PC-3 (cell line): ENCODE results near the gene FAM83F. TPM values are rescaled to one million over a fixed set of nuclear protein-coding genes. Genes with fewer than 3 reads are reported as not detected.

ENCODE experiments used
- ATAC-seq: fragments of 200-7000 bp; cut with Tn5 transposase; 2 replicates; pipeline ENCODE4 v1.9.1; 2020; ENCODE audit warnings: mild to moderate bottlenecking, moderate library complexity
- BruUV-seq: library from RNA; stranded (reverse); fragments of 400-500 nt; replicated peaks from 2 replicates; lab custom pipeline; 2021; lab: Mats Ljungman, UMichigan
- CTCF ChIA-PET: fragments of 300-600 bp; sonication (Branson Sonifier 250); formaldehyde crosslinking; loops from one replicate; lab custom pipeline; 2022; ENCODE audit warnings: antibody characterized with exemption; lab: Charles Lee
- POLR2A ChIA-PET: fragments of 300-600 bp; sonication (Branson Sonifier 250); formaldehyde crosslinking; loops from one replicate; lab custom pipeline; 2022; ENCODE audit warnings: antibody characterized with exemption; ENCODE audit not compliant: unreplicated experiment; lab: Charles Lee
- DNase-seq: peaks from one replicate; pipeline ENCODE4 v3.0.0-alpha.2; 2015
- H2AFZ ChIP-seq: fragments of 300-600 bp; sonication (generic); 2 replicates; pipeline ENCODE4 v1.6.0; 2016; ENCODE audit warnings: antibody characterized with exemption, low read length
- H3F3A ChIP-seq: fragments of 300-600 bp; sonication (generic); one replicate; pipeline ENCODE4 v1.6.0; 2017; ENCODE audit warnings: antibody characterized with exemption, low read length, control low read depth, mild to moderate bottlenecking; ENCODE audit not compliant: unreplicated experiment
- H3K27ac ChIP-seq: fragments of 300-600 bp; sonication (generic); 2 replicates; pipeline ENCODE4 v1.5.1; 2016; ENCODE audit warnings: mild to moderate bottlenecking, low read length
- H3K27me3 ChIP-seq: fragments of 300-600 bp; sonication (generic); 2 replicates; pipeline ENCODE4 v1.6.1; 2016; ENCODE audit warnings: low read length, mixed read lengths
- H3K36me3 ChIP-seq: fragments of 300-600 bp; sonication (generic); 2 replicates; pipeline ENCODE4 v1.6.1; 2016; ENCODE audit warnings: low read depth, mixed run types, low read length, mixed read lengths
- H3K4me1 ChIP-seq: fragments of 300-600 bp; sonication (generic); 2 replicates; pipeline ENCODE4 v1.5.1; 2016; ENCODE audit warnings: low read length; ENCODE audit not compliant: insufficient read depth
- H3K4me2 ChIP-seq: fragments of 300-600 bp; sonication (generic); 2 replicates; pipeline ENCODE4 v1.6.0; 2016; ENCODE audit warnings: low read length
- H3K4me3 ChIP-seq: fragments of 300-600 bp; sonication (generic); 2 replicates; pipeline ENCODE4 v1.5.1; 2016; ENCODE audit warnings: mild to moderate bottlenecking, low read length, mixed read lengths
- H3K79me2 ChIP-seq: fragments of 300-600 bp; sonication (generic); 2 replicates; pipeline ENCODE4 v1.6.1; 2017; ENCODE audit warnings: low read length, mixed read lengths
- H3K9ac ChIP-seq: fragments of 300-600 bp; sonication (generic); 2 replicates; pipeline ENCODE4 v1.6.0; 2016; ENCODE audit warnings: mild to moderate bottlenecking, low read length
- H3K9me2 ChIP-seq: fragments of 300-600 bp; sonication (generic); replicated peaks from 2 replicates; pipeline ENCODE4 v1.6.1; 2016; ENCODE audit warnings: mixed run types, low read length, mixed read lengths
- H3K9me3 ChIP-seq: fragments of 300-600 bp; sonication (generic); 2 replicates; pipeline ENCODE4 v1.6.1; 2016; ENCODE audit warnings: low read length, mixed read lengths
- H4K20me1 ChIP-seq: fragments of 300-600 bp; sonication (generic); 2 replicates; pipeline ENCODE4 v1.6.1; 2016; ENCODE audit warnings: low read length, mixed read lengths
- EZH2 ChIP-seq: fragments of 300-600 bp; sonication (generic); IDR thresholded peaks from one replicate; pipeline ENCODE4 v1.6.1; 2017; ENCODE audit warnings: antibody characterized with exemption, mild to moderate bottlenecking, low read length; ENCODE audit not compliant: unreplicated experiment
- EZH2phosphoT487 ChIP-seq: fragments of 300-600 bp; sonication (generic); IDR thresholded peaks from 2 replicates; pipeline ENCODE4 v1.6.1; 2018; ENCODE audit warnings: mild to moderate bottlenecking, antibody characterized with exemption, low read length, borderline replicate concordance
- intact Hi-C: fragments of 100-400 bp; cut with micrococcal nuclease; formaldehyde crosslinking; loops from 2 replicates; pipeline ENCODE4 v1.9.0; 2023
- total RNA-seq: library from RNA; depleted of rRNA; stranded (reverse); fragments of >200 nt; gene quantifications from 2 replicates; pipeline ENCODE4 v1.2.3, GENCODE V29; 2014
- TF ChIP-seq, protein P1 (sequence below): fragments of 300-600 bp; sonication (generic); conservative IDR thresholded peaks from 2 replicates; pipeline ENCODE4 v1.5.1; 2017; ENCODE audit warnings: antibody characterized with exemption, low read depth, mild to moderate bottlenecking, low read length

The FAM83F gene
- total RNA-seq, 1 experiment from 2014 or later: 5.5 TPM

DNA sequence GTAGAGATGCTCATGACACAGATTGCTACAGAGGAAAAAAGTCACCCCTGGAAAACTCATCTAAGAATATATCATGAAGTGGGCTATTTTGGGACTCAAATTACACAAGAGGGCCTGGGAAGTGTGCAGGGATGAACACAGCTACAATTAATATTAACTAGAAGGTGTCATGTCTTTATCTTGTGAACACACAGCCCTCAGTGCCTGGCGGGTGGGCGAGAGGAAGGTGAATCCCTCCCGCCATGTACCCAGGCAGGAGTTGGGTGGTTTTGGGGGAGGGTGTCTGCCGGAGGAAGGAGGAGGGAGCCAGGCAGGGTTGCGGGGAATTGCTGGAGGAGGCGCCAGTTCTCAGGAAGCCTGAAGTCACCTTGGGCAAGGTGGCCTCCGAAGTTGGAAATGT, 5.1 kb upstream of the FAM83F start:
- no peak overlapping the region for H3K9ac ChIP-seq

DNA sequence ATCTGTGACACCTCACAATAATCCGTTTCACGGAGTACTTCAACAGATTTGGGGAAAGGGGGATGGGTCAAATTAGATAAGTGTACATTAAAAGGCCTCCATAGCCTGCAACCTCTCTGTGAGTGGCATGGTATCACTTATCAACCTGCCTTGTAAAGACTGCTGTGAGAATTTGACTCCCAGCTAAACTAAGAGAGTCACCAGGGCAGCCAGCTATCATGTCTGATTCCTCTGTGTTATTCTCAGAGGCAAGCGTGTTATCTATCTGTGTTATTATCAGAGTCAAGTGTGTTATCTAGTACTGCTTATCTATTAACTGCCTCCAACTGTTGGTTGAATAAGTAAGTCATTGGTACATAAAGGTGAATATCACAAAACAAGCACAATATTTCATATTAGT, 4.1 kb upstream of the FAM83F start:
- Histone ChIP-seq H3K79me2 (peaks cover 6% of the 10 kb centered on the region), H3K27me3 (no peaks in the 10 kb centered on the region), H3K4me3 (no peak overlapping the region), H3K36me3 (no peaks in the 10 kb centered on the region), H3K9me3 (no peaks in the 10 kb centered on the region), H2AFZ (no peak overlapping the region), H3K27ac (no peak overlapping the region), H3K9me2 (no peaks in the 10 kb centered on the region), H3K9ac (no peak overlapping the region), H3K4me2 (no peak overlapping the region), H3F3A (no peaks in the 10 kb centered on the region), H4K20me1 (no peaks in the 10 kb centered on the region), H3K4me1 (peaks cover under 1% of the 10 kb centered on the region; the same call in 1 of the 2 replicates)
- ATAC-seq (no peak), DNase-seq (no peak)
- ChIA-PET CTCF (no interaction called here), POLR2A (interaction anchor here (0.7 kb wide), 1 partner anchor 23 kb away, joined by 4 read pairs; no protein-coding TSS in a partner anchor)
- BruUV-seq: no TSS peak
- intact Hi-C loops: no loop called here
- no peak for TF ChIP-seq EZH2phosphoT487

More for the DNA sequence above, 5.1 kb upstream of the FAM83F start:
- no peaks in the 10 kb centered on the region for H3K27me3 ChIP-seq
- no peaks in the 10 kb centered on the region for H3K9me3 ChIP-seq
- H3K79me2 ChIP-seq: no peaks in the 10 kb centered on the region
- TF ChIP-seq EZH2: no peak
- TF ChIP-seq, protein P1, sequence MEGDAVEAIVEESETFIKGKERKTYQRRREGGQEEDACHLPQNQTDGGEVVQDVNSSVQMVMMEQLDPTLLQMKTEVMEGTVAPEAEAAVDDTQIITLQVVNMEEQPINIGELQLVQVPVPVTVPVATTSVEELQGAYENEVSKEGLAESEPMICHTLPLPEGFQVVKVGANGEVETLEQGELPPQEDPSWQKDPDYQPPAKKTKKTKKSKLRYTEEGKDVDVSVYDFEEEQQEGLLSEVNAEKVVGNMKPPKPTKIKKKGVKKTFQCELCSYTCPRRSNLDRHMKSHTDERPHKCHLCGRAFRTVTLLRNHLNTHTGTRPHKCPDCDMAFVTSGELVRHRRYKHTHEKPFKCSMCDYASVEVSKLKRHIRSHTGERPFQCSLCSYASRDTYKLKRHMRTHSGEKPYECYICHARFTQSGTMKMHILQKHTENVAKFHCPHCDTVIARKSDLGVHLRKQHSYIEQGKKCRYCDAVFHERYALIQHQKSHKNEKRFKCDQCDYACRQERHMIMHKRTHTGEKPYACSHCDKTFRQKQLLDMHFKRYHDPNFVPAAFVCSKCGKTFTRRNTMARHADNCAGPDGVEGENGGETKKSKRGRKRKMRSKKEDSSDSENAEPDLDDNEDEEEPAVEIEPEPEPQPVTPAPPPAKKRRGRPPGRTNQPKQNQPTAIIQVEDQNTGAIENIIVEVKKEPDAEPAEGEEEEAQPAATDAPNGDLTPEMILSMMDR: no peak
- TF ChIP-seq EZH2phosphoT487: no peak
- no peaks in the 10 kb centered on the region for H3K36me3 ChIP-seq
- no peaks in the 10 kb centered on the region for H3K9me2 ChIP-seq
- BruUV-seq: no TSS peak
- H3K27ac ChIP-seq: no peak overlapping the region
- ATAC-seq (no peak), DNase-seq (no peak)
- ChIA-PET CTCF (no interaction called here), POLR2A (no interaction called here)
- no peak overlapping the region for H3K4me3 ChIP-seq
- no peak overlapping the region for H2AFZ ChIP-seq
- no peaks in the 10 kb centered on the region for H4K20me1 ChIP-seq
- intact Hi-C loops: no loop called here
- no peak overlapping the region for H3K4me2 ChIP-seq
- no peaks in the 10 kb centered on the region for H3K4me1 ChIP-seq
- no peaks in the 10 kb centered on the region for H3F3A ChIP-seq

DNA sequence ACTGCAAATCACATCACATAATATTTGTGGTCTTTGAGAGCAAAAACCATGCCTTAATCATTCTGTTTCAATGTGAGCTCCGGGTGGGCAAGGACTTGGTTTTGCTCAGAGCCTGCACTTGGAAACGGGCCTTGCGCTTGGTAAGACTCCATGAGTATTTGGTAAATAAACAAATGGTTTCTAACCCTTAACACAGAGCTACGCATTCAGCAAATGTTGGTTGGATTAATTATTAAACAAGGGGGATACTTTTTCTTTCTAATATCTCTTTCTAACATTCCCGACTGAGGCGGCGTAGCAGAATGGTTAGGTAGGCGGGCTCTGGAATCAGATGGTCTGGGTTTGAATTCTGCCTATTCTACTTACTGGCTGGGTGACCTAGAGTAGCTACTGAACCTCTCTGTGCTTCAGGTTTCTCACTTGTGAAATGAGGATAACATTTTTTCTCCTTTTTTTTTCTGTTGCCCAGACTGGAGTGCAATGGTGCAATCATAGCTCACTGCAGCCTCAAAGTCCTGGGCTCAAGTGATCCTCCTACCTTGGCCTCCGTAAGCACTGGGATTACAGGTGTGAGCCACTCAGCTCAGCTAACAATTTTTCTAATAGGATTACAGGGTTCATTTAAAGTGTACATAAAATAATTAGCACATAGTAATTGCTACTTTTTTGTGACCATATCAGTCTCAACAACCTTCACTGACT, 3.4 kb upstream of the FAM83F start:
- H3K27ac ChIP-seq: no peak overlapping the region
- no peak overlapping the region for H3K4me3 ChIP-seq
- H3K9me2 ChIP-seq: no peaks in the 10 kb centered on the region
- H3F3A ChIP-seq: no peaks in the 10 kb centered on the region
- no peak overlapping the region for H3K4me2 ChIP-seq
- TF ChIP-seq EZH2 (no peak), EZH2phosphoT487 (no peak)
- TF ChIP-seq, protein P1: no peak
- ChIA-PET CTCF (no interaction called here), POLR2A (interaction anchor here (0.7 kb wide), 1 partner anchor 24 kb away, joined by 4 read pairs; no protein-coding TSS in a partner anchor)
- H3K9ac ChIP-seq: no peak overlapping the region
- ATAC-seq (no peak), DNase-seq (no peak)
- H2AFZ ChIP-seq: no peak overlapping the region
- no peaks in the 10 kb centered on the region for H3K36me3 ChIP-seq
- no peaks in the 10 kb centered on the region for H3K27me3 ChIP-seq
- peaks cover 7% of the 10 kb centered on the region; the same call in 1 of the 2 replicates for H3K4me1 ChIP-seq
- H3K9me3 ChIP-seq: no peaks in the 10 kb centered on the region
- no TSS peak for BruUV-seq
- H4K20me1 ChIP-seq: 0 out of 2 replicates have a peak, but pooled peaks cover 4% of the 10 kb centered on the region
- intact Hi-C loops: no loop called here
- peaks cover 12% of the 10 kb centered on the region for H3K79me2 ChIP-seq
